DMS 273 (cell line): Measurements from ENCODE around the gene PRXL2B.

Experiments
- DNase-seq: peaks from one replicate; lab custom pipeline; 2025; ENCODE audit not compliant: unreplicated experiment; lab: John Stamatoyannopoulos, UW

PRXL2B gene

GRCh38 chr1:2584686-2585317 is 1.8 kb upstream of the PRXL2B start:
- DNase-seq: no peak

DNA sequence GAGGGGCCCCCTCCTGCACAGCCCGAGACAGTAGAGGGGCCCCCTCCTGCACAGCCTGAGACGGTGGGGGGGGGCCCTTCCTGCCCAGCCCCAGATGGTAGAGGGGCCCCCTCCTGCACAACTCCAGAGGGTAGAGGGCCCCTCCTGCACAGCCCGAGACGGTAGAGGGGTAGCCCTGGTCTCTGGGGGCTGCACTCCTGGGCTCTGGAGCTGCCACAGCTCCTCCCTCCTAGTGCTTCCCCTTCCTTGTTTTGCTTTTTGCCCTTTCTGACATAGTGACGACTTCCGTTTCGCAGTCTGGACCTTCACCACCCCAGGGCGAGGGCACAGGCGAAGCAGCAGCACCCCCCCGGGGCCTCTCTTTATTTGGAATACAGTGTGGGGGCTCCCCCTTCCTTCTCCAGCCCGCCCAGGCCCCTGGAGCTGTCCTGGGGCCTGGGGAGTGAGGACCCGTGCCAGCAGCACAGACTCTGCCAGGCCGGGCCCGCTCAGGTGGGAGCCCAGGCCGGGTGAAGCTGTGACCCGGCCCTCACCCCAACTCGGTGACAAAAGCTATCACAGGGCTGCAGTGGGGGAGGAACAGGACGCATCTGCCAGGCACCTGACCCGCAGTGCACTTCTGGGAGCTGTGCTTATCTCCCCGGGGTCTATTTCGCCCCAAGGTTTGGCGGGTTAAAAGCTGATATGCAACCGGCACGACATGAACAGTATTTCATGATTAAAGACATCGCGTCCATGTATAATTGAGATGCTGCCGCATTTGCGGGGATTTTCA is 1.1 kb upstream of the PRXL2B start:
- peak; percentile 67 for DNase-seq

DNA sequence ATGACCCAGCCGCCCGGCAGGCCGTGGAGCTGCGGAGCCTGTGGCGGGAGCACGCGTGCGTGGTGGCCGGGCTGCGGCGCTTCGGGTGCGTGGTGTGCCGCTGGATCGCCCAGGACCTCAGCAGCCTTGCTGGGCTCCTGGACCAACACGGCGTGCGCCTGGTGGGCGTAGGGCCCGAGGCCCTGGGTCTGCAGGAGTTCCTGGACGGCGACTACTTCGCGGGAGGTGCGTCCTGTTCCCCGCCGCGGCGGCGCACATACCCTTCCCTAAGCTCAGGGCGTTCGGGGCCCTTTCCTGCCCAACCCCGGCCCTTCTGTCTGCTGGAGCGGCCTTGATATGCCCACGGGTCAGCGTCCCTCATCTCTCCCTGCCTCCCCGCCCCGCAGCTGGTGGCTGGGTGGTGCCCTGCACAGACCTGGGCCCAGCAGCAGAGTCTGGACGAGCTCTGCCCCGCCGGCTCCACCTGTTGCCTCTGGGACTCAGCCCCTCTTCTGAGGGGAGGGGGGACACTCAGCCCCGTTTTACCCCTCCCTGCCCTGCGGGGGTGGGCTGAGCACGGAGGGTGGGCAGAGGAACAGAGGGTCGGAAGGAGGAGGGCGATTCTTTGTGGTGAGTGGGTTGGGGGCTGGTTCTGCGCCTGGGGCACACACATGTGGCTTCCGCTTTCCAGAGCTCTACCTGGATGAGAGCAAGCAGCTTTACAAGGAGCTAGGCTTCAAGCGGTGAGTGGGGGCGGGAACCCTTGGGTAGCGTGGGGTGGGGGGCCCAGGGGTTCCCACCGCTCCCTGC is 688 bp downstream of the PRXL2B start:
- DNase-seq: peak; percentile 64

- no peak for DNase-seq
Observed at GRCh38 chr1:2587860-2588571, 1.4 kb downstream of the PRXL2B start.

- no peak for DNase-seq
Observed at GRCh38 chr1:2588661-2589430, 2.3 kb downstream of the PRXL2B start.

- no peak for DNase-seq
Observed at GRCh38 chr1:2589431-2590232, 3.1 kb downstream of the PRXL2B start.

GRCh38 chr1:2590233-2591141 is 3.9 kb downstream of the PRXL2B start:
- no peak for DNase-seq

DNA sequence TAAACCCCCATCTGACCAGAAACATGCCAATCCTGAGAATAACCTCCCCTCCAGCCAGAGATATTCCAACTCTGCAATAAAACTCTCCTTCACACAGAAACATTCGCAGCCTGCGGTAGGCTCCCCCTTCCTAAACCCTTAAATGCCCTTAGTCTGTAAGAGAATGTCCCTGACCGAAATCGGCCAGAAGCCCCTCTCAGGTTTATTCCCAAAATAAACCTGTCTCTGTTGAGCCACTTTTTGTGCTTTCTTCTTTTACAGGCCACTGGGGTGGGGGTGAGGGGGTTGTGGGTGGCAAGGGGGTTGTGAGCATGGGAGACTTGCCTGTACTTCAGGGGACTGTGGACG is 4.6 kb downstream of the PRXL2B start:
- DNase-seq: no peak

- no peak for DNase-seq
Observed at GRCh38 chr1:2591581-2592261, 5.1 kb downstream of the PRXL2B start.

DNA sequence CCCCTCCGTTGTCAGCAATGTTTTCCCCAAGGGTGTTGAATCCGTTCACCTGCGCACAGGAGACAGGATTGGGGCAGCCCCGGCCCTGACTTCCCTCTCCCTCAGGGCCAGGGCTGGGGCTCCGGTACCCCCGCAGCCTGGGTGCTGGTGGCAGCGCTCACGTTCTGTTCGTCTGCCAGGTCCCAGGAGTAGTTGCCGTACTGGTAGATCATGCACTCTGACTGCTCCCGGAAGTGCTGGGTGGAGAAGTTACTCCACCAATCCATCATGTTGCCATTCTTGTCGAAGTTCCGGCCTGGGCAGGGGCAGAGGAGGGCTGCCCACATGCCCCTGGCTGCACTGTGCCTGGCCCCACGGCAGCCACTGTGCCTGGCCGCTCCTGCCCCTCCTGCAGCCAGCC is 6.1 kb downstream of the PRXL2B start:
- DNase-seq: no peak

GRCh38 chr1:2593251-2593878 is 6.8 kb downstream of the PRXL2B start:
- no peak for DNase-seq

- peak; percentile 61 for DNase-seq
Observed at GRCh38 chr1:2594001-2594640, 7.5 kb downstream of the PRXL2B start.

DNA sequence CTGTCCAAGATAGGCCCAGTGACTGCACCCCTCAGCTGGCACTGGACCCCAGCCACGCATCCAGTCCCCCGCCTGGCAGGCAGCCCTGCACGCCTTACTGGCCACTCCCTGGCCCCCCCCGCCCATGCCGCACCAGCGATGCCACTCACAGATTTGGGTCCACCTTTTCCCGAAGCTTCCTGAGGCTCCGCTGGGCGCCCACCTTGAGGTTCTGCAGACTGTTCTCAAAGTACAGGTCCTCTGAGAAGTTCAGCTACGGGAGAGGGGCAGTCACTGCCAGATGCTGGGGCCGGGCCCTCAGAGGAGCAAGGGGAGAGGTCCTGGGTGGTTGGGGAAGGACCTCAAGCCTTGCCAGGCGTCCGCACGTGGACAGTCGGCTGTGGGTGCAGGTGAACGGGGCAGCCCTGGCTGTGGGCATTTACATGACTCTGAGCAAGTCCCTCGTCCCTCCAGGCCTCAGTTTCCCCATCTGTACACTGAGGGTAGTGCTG is 8.1 kb downstream of the PRXL2B start:
- no peak for DNase-seq

DNA sequence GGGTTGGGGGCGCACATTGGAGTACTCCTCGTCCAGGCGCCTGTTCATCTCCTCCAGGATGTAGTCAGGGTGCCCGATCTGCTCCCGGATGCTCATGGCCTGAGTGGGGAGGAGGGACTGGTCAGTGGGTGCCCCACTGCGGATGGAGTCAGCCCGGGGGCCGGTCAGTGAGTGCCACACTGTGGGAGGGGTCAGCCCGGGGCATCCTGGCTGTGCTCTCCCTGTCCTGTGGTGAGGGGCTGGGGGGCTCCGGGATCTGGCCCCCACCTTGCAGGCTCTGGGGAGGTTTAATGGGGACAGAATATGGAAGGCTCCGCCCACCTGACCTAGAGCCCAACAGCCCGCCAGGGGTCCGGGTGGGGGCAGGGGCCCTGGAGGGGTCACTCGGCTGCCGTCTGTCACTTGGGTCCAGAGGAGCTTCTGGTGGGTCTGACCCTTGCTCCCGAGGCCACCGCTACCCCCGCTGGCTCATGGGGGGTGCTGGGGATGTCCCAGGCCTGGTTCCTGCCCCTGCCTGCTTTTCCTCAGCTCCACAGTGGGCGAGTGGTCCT is 8.8 kb downstream of the PRXL2B start:
- no peak for DNase-seq

DNA sequence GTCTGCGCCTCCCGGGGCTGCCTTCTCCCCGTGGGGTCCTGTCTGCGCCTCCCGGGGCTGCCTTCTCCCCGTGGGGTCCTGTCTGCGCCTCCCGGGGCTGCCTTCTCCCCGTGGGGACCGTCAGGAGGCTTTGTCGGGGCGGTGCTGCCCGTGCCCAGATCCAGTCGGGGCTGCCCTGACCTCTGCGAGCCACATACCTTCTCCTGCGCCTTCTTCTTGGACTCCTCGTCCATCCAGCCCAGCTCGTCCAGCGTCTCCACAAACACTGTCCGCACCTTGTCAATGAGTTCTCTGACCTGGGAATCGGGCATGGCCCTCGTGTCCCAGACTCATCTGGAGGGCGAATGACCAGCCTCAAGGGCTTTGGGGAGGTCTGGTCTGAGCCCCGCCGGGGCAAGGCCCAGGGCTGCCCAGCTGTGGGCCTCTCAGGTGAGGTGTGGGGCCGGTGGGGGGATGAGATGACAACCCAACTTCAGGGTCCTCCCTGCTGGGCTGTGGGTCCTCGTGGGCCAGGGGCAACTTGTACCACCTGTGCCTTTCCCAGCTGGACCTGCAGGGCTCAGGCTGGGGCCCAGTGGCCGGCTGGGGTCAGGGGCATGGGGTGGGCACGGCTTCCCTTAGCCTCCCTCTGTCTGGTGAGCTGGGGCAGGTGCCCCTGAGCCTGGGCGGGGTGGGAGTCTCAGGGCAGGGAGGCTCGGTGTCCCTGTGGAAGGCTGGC is 9.4 kb downstream of the PRXL2B start:
- no peak for DNase-seq
